CD4-positive, alpha-beta memory T cell (primary cell): Measurements from ENCODE around the gene TP53I11. TPM values are rescaled to one million over a fixed set of nuclear protein-coding genes. Genes with fewer than 3 reads are reported as not detected.

Experiments used
- CTCF ChIA-PET: fragments of 350-600 bp; sonication (Branson Sonifier 250); formaldehyde crosslinking; loops from one replicate; lab custom pipeline; 2021; ENCODE audit warnings: inconsistent platforms; ENCODE audit not compliant: partially characterized antibody; lab: Charles Lee
- POLR2A ChIA-PET: fragments of 350-600 bp; sonication (Branson Sonifier 250); formaldehyde crosslinking; loops from one replicate; lab custom pipeline; 2021; ENCODE audit not compliant: partially characterized antibody; lab: Charles Lee
- DNase-seq, 5 donors: peaks; one replicate each; pipeline versions ENCODE4 v3.0.0 to v3.0.0-alpha.2; 2020 to 2022; ENCODE audit warnings: mixed read lengths in 1 of 5
- H3K27ac ChIP-seq: one replicate; pipeline ENCODE4 v1.7.0; 2013; ENCODE audit warnings: low read depth, low read length
- H3K27me3 ChIP-seq: 2 replicates; pipeline ENCODE4 v1.7.0; 2013; ENCODE audit warnings: mild to moderate bottlenecking, low read length, moderate library complexity; ENCODE audit not compliant: insufficient read depth
- H3K36me3 ChIP-seq: 2 replicates; pipeline ENCODE4 v1.7.0; 2013; ENCODE audit warnings: mild to moderate bottlenecking, low read length, moderate library complexity; ENCODE audit not compliant: insufficient read depth
- H3K4me1 ChIP-seq: 2 replicates; pipeline ENCODE4 v1.7.0; 2013; ENCODE audit warnings: mild to moderate bottlenecking, low read length, moderate library complexity; ENCODE audit not compliant: insufficient read depth
- H3K4me3 ChIP-seq, 2 donors: one replicate each; pipeline ENCODE4 v1.7.0; 2013; ENCODE audit warnings: low read length in 2 of 2, mild to moderate bottlenecking in 1 of 2
- H3K9me3 ChIP-seq, 2 donors: one replicate each; pipeline ENCODE4 v1.7.0; 2013; ENCODE audit warnings: low read length in 2 of 2, control low read depth in 1 of 2; ENCODE audit not compliant: control insufficient read depth in 1 of 2
- H3K27ac Mint-ChIP-seq, 7 donors: one replicate each; pipeline ENCODE4 v1.8.0; 2020 to 2021; ENCODE audit warnings: mixed read lengths in 7 of 7, mild to moderate bottlenecking in 6 of 7, inconsistent platforms in 3 of 7, moderate library complexity in 3 of 7
- H3K27me3 Mint-ChIP-seq, 2 donors: one replicate each; pipeline ENCODE4 v1.8.0; 2020 to 2021; ENCODE audit warnings: mixed read lengths in 2 of 2
- H3K36me3 Mint-ChIP-seq, 2 donors: one replicate each; pipeline ENCODE4 v1.8.0; 2020 to 2021; ENCODE audit warnings: mixed read lengths in 2 of 2, inconsistent platforms in 1 of 2, mild to moderate bottlenecking in 1 of 2
- H3K4me1 Mint-ChIP-seq, 4 donors: one replicate each; pipeline ENCODE4 v1.8.0; 2020 to 2021; ENCODE audit warnings: mixed read lengths in 4 of 4, mild to moderate bottlenecking in 1 of 4
- H3K4me3 Mint-ChIP-seq, 8 donors: one replicate each; pipeline ENCODE4 v1.8.0; 2020 to 2021; ENCODE audit warnings: mixed read lengths in 8 of 8, mild to moderate bottlenecking in 7 of 8, moderate library complexity in 6 of 8, inconsistent platforms in 3 of 8
- H3K9me3 Mint-ChIP-seq, 8 donors: one replicate each; pipeline ENCODE4 v1.8.0; 2020 to 2021; ENCODE audit warnings: mixed read lengths in 8 of 8, mild to moderate bottlenecking in 5 of 8, inconsistent platforms in 3 of 8, moderate library complexity in 1 of 8
- intact Hi-C: fragments of 100-400 bp; cut with micrococcal nuclease; formaldehyde crosslinking; loops from one replicate; pipeline ENCODE4 v1.15.1; 2023
- polyA plus RNA-seq, 2 donors: library from polyadenylated mRNA; unstranded; fragments of 300-500 nt; fragmentation: Illumina TruSeq; gene quantifications; one replicate each; pipeline ENCODE4 v1.2.3, GENCODE V29; 2021
- total RNA-seq, 2 experiments: library from RNA; stranded (reverse); gene quantifications; one replicate each; pipeline ENCODE4 v1.2.3, GENCODE V29; 2021

The TP53I11 gene
- total and polyA plus RNA-seq, 4 experiments from 2014 or later = 1.1 to 7.0 (median 5.1) TPM

- H3K4me3 ChIP-seq = no peak overlapping the region
- no peak overlapping the region for H3K4me3 Mint-ChIP-seq
- H3K27ac ChIP-seq = no peak overlapping the region
- H3K27me3 Mint-ChIP-seq = no peaks in the 10 kb centered on the region
- no peaks in the 10 kb centered on the region for H3K36me3 ChIP-seq
- no peaks in the 10 kb centered on the region for H3K36me3 Mint-ChIP-seq
- intact Hi-C loops = no loop called here
- no peaks in the 10 kb centered on the region for H3K27me3 ChIP-seq
- H3K9me3 Mint-ChIP-seq = no peaks in the 10 kb centered on the region
- H3K4me1 Mint-ChIP-seq = peaks cover 0 to 9% (median 0%) of the 10 kb centered on the region in 4 donors
- ChIA-PET POLR2A (no interaction called here), CTCF (interaction anchor here (0.9 kb wide), 1 partner anchor 50 kb away, joined by 3 read pairs; no protein-coding TSS in a partner anchor)
- H3K27ac Mint-ChIP-seq = no peak overlapping the region
- peaks cover 2% of the 10 kb centered on the region for H3K4me1 ChIP-seq
- H3K9me3 ChIP-seq = no peaks in the 10 kb centered on the region
- no peak for DNase-seq
Measured at GRCh38 chr11:44986315-44986714, 35.6 kb upstream of the TP53I11 start.

DNA sequence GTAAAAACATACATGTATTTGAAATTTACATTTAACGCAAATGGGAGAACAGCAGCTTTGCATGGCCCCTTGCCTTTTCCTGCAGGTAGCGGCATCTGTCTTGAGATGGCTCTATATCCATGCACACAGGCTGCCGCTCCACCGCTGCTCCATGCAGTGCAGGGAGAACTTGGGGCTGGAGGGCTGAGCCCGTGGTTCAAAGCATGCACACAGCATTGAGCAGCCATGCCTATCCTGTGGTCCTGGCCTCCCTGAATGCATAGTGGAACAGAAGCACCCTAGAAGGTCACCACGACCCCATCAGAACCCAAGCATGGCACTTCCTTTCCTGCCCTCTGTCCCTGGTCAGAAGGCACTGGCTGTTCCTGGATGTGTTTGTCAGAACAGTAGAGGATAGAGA lies 35.0 kb upstream of the TP53I11 start:
- no peak overlapping the region for H3K4me3 ChIP-seq
- Mint-ChIP-seq H3K27ac (no peak overlapping the region), H3K4me1 (peaks cover 0 to 9% (median 2%) of the 10 kb centered on the region in 4 donors), H3K36me3 (no peaks in the 10 kb centered on the region), H3K27me3 (no peaks in the 10 kb centered on the region), H3K9me3 (no peaks in the 10 kb centered on the region), H3K4me3 (no peak overlapping the region)
- no peak for DNase-seq
- no peaks in the 10 kb centered on the region for H3K36me3 ChIP-seq
- H3K4me1 ChIP-seq = peaks cover 8% of the 10 kb centered on the region
- H3K27ac ChIP-seq = no peak overlapping the region
- H3K9me3 ChIP-seq = no peaks in the 10 kb centered on the region
- intact Hi-C loops = no loop called here
- no peaks in the 10 kb centered on the region for H3K27me3 ChIP-seq
- ChIA-PET POLR2A (no interaction called here), CTCF (interaction anchor here (0.9 kb wide), 1 partner anchor 50 kb away, joined by 3 read pairs; no protein-coding TSS in a partner anchor)

GRCh38 chr11:44983786-44984185 lies 33.1 kb upstream of the TP53I11 start:
- no peaks in the 10 kb centered on the region for H3K27me3 ChIP-seq
- H3K4me3 ChIP-seq = no peak overlapping the region
- Mint-ChIP-seq H3K36me3 (no peaks in the 10 kb centered on the region), H3K4me3 (no peak overlapping the region), H3K9me3 (no peaks in the 10 kb centered on the region), H3K27ac (no peak overlapping the region), H3K4me1 (peaks cover 0 to 9% (median 9%) of the 10 kb centered on the region in 4 donors), H3K27me3 (no peaks in the 10 kb centered on the region)
- intact Hi-C loops = no loop called here
- no peaks in the 10 kb centered on the region for H3K36me3 ChIP-seq
- peaks cover 27% of the 10 kb centered on the region for H3K4me1 ChIP-seq
- DNase-seq = no peak
- CTCF ChIA-PET = interaction anchor here (1.2 to 1.6 kb wide), 2 partner anchors 57 to 120 kb away, joined by 3 read pairs; no protein-coding TSS in a partner anchor
- POLR2A ChIA-PET = no interaction called here
- no peak overlapping the region for H3K27ac ChIP-seq
- no peaks in the 10 kb centered on the region for H3K9me3 ChIP-seq

GRCh38 chr11:44982496-44983062 lies 31.9 kb upstream of the TP53I11 start:
- Mint-ChIP-seq H3K4me3 (no peak overlapping the region), H3K27ac (peak overlapping the region in 1 of 7 donors; percentile 43), H3K27me3 (no peaks in the 10 kb centered on the region), H3K4me1 (peaks cover 0 to 9% (median 9%) of the 10 kb centered on the region in 4 donors), H3K9me3 (no peaks in the 10 kb centered on the region), H3K36me3 (no peaks in the 10 kb centered on the region)
- Histone ChIP-seq H3K9me3 (no peaks in the 10 kb centered on the region), H3K36me3 (no peaks in the 10 kb centered on the region), H3K27ac (no peak overlapping the region), H3K4me1 (peaks cover 39% of the 10 kb centered on the region), H3K27me3 (no peaks in the 10 kb centered on the region), H3K4me3 (no peak overlapping the region)
- ChIA-PET CTCF (interaction anchor here (1.9 to 2.1 kb wide), 2 partner anchors 56 to 120 kb away, joined by 5 to 12 read pairs; no protein-coding TSS in a partner anchor), POLR2A (no interaction called here)
- DNase-seq = no peak
- intact Hi-C loops = no loop called here

GRCh38 chr11:44980533-44981427 lies 30.1 kb upstream of the TP53I11 start:
- peaks cover 4 to 12% (median 9%) of the 10 kb centered on the region in 4 donors for H3K4me1 Mint-ChIP-seq
- no peak for DNase-seq
- Histone ChIP-seq H3K27ac (no peak overlapping the region), H3K4me1 (peaks cover 46% of the 10 kb centered on the region), H3K36me3 (no peaks in the 10 kb centered on the region), H3K27me3 (no peaks in the 10 kb centered on the region), H3K4me3 (no peak overlapping the region), H3K9me3 (no peaks in the 10 kb centered on the region)
- peak overlapping the region in 2 of 7 donors; percentile 1 to 46 for H3K27ac Mint-ChIP-seq
- POLR2A ChIA-PET = interaction anchor here (1.9 kb wide), 1 partner anchor 31 kb away, joined by 5 read pairs; the partner anchor contains the start of gene TP53I11
- intact Hi-C loops = no loop called here
- no peaks in the 10 kb centered on the region for H3K27me3 Mint-ChIP-seq
- peak overlapping the region in 3 of 8 donors; percentile 13 to 65 (median 30) for H3K4me3 Mint-ChIP-seq
- H3K36me3 Mint-ChIP-seq = no peaks in the 10 kb centered on the region
- CTCF ChIA-PET = interaction anchor here (0.9 to 2.1 kb wide), 5 partner anchors 13 to 122 kb away, joined by 3 to 12 read pairs (median 4); no protein-coding TSS in a partner anchor
- H3K9me3 Mint-ChIP-seq = no peaks in the 10 kb centered on the region

GRCh38 chr11:44979543-44980399 lies 29.1 kb upstream of the TP53I11 start:
- intact Hi-C loops = no loop called here
- H3K4me1 ChIP-seq = peaks cover 46% of the 10 kb centered on the region

More at GRCh38 chr11:44979543-44980399, 29.1 kb upstream of the TP53I11 start:
- POLR2A ChIA-PET = interaction anchor here (0.5 to 1.9 kb wide), 4 partner anchors 8 to 94 kb away, joined by 3 to 5 read pairs (median 4); partner anchors contain the start of gene TP53I11
- Histone ChIP-seq H3K36me3 (no peaks in the 10 kb centered on the region), H3K27ac (no peak overlapping the region), H3K4me3 (no peak overlapping the region), H3K9me3 (no peaks in the 10 kb centered on the region), H3K27me3 (no peaks in the 10 kb centered on the region)
- peaks cover 4 to 13% (median 9%) of the 10 kb centered on the region in 4 donors for H3K4me1 Mint-ChIP-seq
- CTCF ChIA-PET = interaction anchor here (1.0 to 1.5 kb wide), 3 partner anchors 21 to 126 kb away, joined by 3 read pairs; no protein-coding TSS in a partner anchor
- peak overlapping the region in 6 of 7 donors; percentile 36 to 94 (median 66) for H3K27ac Mint-ChIP-seq
- H3K4me3 Mint-ChIP-seq = peak overlapping the region in 5 of 8 donors; percentile 4 to 74 (median 23)
- no peaks in the 10 kb centered on the region for H3K36me3 Mint-ChIP-seq
- no peaks in the 10 kb centered on the region for H3K9me3 Mint-ChIP-seq
- no peaks in the 10 kb centered on the region for H3K27me3 Mint-ChIP-seq
- DNase-seq = no peak
